ENCODE results near the gene REEP3.

Gene REEP3, protein sequence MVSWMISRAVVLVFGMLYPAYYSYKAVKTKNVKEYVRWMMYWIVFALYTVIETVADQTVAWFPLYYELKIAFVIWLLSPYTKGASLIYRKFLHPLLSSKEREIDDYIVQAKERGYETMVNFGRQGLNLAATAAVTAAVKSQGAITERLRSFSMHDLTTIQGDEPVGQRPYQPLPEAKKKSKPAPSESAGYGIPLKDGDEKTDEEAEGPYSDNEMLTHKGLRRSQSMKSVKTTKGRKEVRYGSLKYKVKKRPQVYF

DNA sequence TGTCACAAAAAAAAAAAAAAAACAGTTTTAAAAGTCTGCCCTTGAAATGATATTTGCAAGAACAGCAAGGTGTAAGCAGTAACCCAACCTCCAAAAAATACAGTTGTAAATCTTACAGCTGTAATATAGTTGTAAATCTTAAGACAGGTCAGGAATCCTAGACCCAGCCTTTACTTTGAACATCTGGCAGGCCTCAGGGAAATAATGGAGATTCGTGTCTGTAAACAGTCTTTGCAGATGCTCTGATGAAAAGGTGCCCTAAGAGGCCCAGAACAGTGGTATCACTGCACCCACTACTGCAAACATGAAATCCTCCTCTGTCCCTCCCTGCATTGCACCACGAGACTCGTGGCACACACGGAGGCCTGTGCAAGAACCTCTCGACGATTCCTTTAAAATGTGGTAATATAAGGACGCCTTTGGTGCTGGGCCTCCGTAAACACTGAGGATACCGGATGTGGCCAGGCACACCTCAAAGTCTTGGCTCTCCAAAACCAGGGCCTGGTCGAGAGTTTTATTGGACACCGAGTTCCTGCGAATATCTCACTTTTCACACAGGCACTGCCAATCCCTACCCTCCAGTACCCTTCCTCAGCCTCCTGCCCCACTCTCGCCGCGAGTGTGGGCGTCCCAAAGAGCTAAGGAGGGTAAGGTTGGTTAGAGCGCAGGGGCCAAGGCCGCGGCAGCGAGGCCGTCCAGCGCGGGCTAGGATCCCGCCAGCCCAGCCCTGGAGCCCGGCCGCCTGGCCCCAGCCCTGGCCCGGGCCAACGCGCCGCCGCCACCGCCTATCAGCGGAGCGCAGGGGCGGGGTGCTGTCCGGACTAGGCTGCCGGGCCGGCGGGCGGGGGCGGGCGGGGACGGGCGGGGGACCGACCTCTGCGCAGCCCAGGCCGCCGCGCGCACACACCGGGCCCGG, at the start of gene REEP3:
Gene REEP3, plus strand, starts transcription at position 902 of the 916 bp plus-strand sequence. CDS start 145 bp downstream, outside the sequence.
- Histone ChIP-seq H3K4me1 (peaks cover 66% of the 10 kb centered on the region), H4K20me1 (peaks cover 77% of the 10 kb centered on the region), H3K9ac (peak within 1 kb of the TSS; percentile 96), H3K4me3 (peak within 1 kb of the TSS; percentile 83), H3K27me3 (no peaks in the 10 kb centered on the region), H3K4me2 (peak within 1 kb of the TSS; percentile 88), H3K9me3 (no peaks in the 10 kb centered on the region), H3K36me3 (peaks cover 6% of the 10 kb centered on the region; the same call in 1 of the 2 replicates), H3K27ac (peak within 1 kb of the TSS; percentile 97)
- TF ChIP-seq Cebpa-rat (IDR thresholded peaks at IDR 0.05), result no peak

DNA sequence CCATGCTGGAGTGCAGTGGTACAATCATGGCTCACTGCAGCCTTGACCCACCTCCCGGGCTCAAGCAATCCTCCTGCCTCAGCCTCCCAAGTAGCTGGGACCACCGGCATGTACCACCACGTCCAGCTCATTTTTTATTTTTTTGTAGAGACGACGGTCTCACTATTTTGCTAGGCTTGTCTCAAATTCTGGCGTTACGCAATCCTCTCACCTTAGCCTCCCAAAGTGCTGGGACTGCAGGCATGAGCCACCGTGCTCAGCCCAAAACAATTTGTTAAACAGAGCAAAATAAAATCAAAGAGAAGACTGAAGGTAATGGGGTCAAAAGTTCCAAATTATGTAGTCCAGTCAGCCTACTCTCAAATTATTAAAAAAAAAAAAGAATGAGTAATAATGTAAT, 46.7 kb upstream of the REEP3 start:
- H3K4me3 ChIP-seq, result no peak overlapping the region
- no peaks in the 10 kb centered on the region; the same call in 1 of the 2 replicates for H3K27me3 ChIP-seq
- peaks cover 94% of the 10 kb centered on the region for H4K20me1 ChIP-seq
- H3K4me1 ChIP-seq, result no peaks in the 10 kb centered on the region
- TF ChIP-seq Cebpa-rat (IDR thresholded peaks at IDR 0.05), result peak; percentile 77
- H3K27ac ChIP-seq, result no peak overlapping the region
- no peak overlapping the region for H3K4me2 ChIP-seq
- H3K9ac ChIP-seq, result no peak overlapping the region
- peaks cover 6% of the 10 kb centered on the region for H3K9me3 ChIP-seq
- H3K36me3 ChIP-seq, result peaks cover 13% of the 10 kb centered on the region

DNA sequence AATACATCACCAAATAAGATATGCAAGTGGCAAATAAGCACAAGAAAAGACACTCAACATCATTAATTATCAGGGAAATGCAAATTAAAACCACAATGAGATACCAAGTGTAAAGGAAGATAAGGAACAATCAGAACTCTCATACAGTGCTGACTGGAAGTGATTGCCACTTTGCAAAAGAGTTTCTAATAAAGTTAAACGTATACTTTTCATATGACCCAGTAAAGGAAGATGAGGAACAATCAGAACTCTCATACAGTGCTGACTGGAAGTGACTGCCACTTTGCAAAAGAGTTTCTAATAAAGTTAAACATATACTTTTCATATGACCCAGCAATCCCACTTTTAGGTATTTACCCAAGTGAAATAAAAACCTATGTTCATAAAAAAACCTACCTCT, 43.3 kb upstream of the REEP3 start:
- H3K9ac ChIP-seq, result no peak overlapping the region
- no peaks in the 10 kb centered on the region for H3K27me3 ChIP-seq
- H3K36me3 ChIP-seq, result peaks cover 17% of the 10 kb centered on the region
- no peaks in the 10 kb centered on the region for H3K4me1 ChIP-seq
- H3K9me3 ChIP-seq, result peaks cover 6% of the 10 kb centered on the region
- H4K20me1 ChIP-seq, result peaks cover 90% of the 10 kb centered on the region
- H3K4me2 ChIP-seq, result no peak overlapping the region
- no peak overlapping the region for H3K27ac ChIP-seq
- TF ChIP-seq Cebpa-rat (IDR thresholded peaks at IDR 0.05), result no peak
- no peak overlapping the region for H3K4me3 ChIP-seq

DNA sequence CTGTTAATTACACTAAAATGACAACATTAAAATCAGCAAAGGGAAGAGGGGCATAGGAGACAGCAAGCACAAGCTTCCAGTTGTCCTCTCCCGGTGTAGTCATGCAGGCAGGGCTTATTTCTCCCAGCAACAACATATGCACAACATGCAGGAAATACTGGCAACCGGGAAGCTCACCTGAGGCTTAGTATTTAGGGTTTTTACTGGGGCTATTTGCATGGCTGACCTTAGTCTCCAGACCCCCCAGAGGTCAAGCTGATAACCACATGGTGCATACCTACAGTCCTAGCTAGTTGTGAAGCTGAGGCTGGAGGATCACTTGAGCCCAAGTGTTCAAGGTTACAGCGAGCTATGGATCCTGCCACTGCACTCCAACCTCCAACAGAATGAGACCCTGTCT, 42.6 kb upstream of the REEP3 start:
- H3K4me1 ChIP-seq, result no peaks in the 10 kb centered on the region
- TF ChIP-seq Cebpa-rat (IDR thresholded peaks at IDR 0.05), result no peak
- H3K27ac ChIP-seq, result no peak overlapping the region
- peaks cover 6% of the 10 kb centered on the region for H3K9me3 ChIP-seq
- H3K27me3 ChIP-seq, result no peaks in the 10 kb centered on the region
- no peak overlapping the region for H3K4me2 ChIP-seq
- H3K36me3 ChIP-seq, result peaks cover 17% of the 10 kb centered on the region
- H4K20me1 ChIP-seq, result peaks cover 90% of the 10 kb centered on the region
- H3K4me3 ChIP-seq, result no peak overlapping the region
- no peak overlapping the region for H3K9ac ChIP-seq

DNA sequence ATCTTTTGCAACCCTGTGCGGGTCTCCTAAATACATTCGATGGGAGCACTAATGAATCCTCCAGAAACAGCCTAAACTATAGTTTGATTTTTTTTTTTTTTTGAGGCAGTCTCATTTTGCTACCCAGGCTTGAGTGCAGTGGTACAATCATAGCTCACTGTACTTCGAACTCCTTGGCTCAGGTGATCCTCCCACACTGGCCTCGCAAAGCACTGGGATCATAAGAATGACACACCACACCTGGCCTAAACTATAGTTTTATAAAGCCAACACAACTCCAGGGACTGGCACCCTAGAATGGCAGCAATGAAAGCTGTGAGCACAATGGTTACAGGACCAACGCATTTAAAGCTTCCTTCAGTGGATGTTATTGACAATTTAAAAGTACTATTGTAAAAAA, 41.0 kb upstream of the REEP3 start:
- no peaks in the 10 kb centered on the region for H3K27me3 ChIP-seq
- peaks cover 6% of the 10 kb centered on the region for H3K9me3 ChIP-seq
- H3K36me3 ChIP-seq, result peaks cover 12% of the 10 kb centered on the region
- H3K4me1 ChIP-seq, result no peaks in the 10 kb centered on the region
- H3K9ac ChIP-seq, result no peak overlapping the region
- TF ChIP-seq Cebpa-rat (IDR thresholded peaks at IDR 0.05), result no peak
- H3K27ac ChIP-seq, result no peak overlapping the region
- H3K4me3 ChIP-seq, result no peak overlapping the region
- H4K20me1 ChIP-seq, result peaks cover 90% of the 10 kb centered on the region
- H3K4me2 ChIP-seq, result no peak overlapping the region

DNA sequence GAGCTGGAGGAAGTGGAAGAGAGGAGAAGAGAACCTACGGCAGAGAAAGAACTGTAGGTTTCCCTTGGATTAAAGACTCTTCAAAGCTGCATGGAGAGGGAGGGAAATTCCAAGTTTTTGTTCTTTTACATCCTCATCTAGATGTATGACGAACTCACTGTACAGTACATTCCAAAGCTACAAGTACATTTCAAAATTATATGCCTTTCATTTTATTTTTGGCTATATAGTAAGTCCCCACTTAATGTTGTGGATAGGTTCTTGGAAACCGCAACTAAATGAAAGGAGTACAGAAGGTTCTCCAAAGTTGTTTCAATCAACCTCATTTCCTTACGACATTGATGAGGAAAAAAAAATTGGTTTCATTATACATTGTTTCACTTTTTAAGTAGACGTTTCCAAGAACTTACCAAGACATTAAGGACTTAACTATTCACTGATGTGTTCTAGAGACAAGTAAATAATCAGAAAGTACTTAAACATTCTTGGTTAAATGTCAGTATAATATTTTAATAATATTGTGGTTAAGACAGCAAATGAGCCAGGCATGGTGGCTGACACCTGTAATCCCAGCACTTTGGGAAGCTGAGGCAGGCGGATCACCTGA, 39.3 kb upstream of the REEP3 start:
- no peak overlapping the region for H3K4me3 ChIP-seq
- TF ChIP-seq Cebpa-rat (IDR thresholded peaks at IDR 0.05), result no peak
- H4K20me1 ChIP-seq, result peaks cover 90% of the 10 kb centered on the region
- no peak overlapping the region for H3K27ac ChIP-seq
- H3K27me3 ChIP-seq, result no peaks in the 10 kb centered on the region
- H3K36me3 ChIP-seq, result peaks cover 7% of the 10 kb centered on the region; the same call in 1 of the 2 replicates
- H3K9ac ChIP-seq, result no peak overlapping the region
- no peak overlapping the region for H3K4me2 ChIP-seq
- no peaks in the 10 kb centered on the region; the same call in 1 of the 2 replicates for H3K9me3 ChIP-seq
- no peaks in the 10 kb centered on the region for H3K4me1 ChIP-seq

DNA sequence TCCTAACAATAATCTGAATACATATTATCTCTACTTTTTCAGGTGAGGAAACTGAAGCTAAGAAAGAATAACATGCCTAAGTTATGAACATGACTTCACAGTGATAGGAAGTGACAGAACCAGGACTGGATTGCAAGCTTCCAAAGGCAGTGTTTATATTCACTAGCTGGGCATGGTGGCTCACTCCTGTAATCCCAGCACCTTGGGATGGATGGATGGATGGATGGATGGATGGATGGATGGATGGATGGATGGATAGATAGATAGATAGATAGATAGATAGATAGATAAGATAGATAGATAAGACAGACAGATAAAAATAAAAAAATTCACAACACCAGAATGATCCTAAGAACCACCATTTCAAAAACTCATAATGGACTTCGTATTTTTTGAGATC, 37.2 kb upstream of the REEP3 start:
- Histone ChIP-seq H3K27ac (no peak overlapping the region), H3K4me1 (no peaks in the 10 kb centered on the region), H4K20me1 (peaks cover 95% of the 10 kb centered on the region), H3K9me3 (no peaks in the 10 kb centered on the region), H3K9ac (no peak overlapping the region), H3K4me2 (no peak overlapping the region), H3K27me3 (no peaks in the 10 kb centered on the region), H3K36me3 (peaks cover 4% of the 10 kb centered on the region; the same call in 1 of the 2 replicates), H3K4me3 (no peak overlapping the region)
- TF ChIP-seq Cebpa-rat (IDR thresholded peaks at IDR 0.05), result no peak

DNA sequence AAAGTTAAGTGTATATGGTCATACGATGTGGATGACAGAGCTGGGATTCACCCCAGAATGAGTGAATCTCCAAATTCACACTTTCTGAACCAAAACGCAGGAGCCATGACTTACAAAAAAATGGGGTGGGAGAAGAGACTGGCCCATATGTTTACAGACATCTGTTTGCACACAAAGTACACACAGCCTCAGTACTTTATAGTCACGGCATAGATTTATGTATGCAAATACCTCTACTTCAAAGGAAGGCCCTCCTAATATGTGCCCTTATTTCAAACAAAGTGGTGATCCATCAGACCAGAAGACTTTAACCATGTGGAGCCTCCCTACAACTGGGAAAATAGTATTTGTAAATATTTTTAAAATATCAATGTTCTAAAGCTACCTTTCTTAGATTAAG, 33.2 kb upstream of the REEP3 start:
- H3K9me3 ChIP-seq, result peaks cover 16% of the 10 kb centered on the region
- H3K27me3 ChIP-seq, result no peaks in the 10 kb centered on the region
- H3K4me3 ChIP-seq, result no peak overlapping the region
- TF ChIP-seq Cebpa-rat (IDR thresholded peaks at IDR 0.05), result no peak
- peaks cover 16% of the 10 kb centered on the region for H3K36me3 ChIP-seq
- peaks cover 89% of the 10 kb centered on the region for H4K20me1 ChIP-seq
- no peak overlapping the region for H3K27ac ChIP-seq
- H3K4me1 ChIP-seq, result peaks cover 15% of the 10 kb centered on the region
- H3K4me2 ChIP-seq, result no peak overlapping the region
- no peak overlapping the region for H3K9ac ChIP-seq

DNA sequence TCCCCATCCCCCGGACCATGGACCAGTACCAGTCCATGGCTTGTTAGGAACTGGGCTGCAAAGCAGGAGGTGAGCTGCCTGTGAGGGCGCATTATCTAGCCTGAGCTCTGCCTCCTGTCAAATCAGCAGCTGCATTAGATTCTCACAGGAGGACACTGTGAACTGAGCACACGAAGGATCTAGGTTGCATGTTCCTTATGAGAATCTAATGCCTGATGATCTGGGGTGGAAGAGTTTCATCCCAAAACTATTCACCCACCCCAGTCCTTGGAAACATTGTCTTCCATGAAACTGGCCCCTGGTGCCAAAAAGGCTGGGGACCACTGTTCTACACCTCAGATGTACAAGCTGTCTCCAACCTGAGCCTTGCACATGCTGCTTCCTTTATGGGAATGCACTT, 31.4 kb upstream of the REEP3 start:
- TF ChIP-seq Cebpa-rat (IDR thresholded peaks at IDR 0.05), result no peak
- no peaks in the 10 kb centered on the region for H3K27me3 ChIP-seq
- no peak overlapping the region for H3K4me2 ChIP-seq
- peaks cover 15% of the 10 kb centered on the region for H3K4me1 ChIP-seq
- peaks cover 16% of the 10 kb centered on the region for H3K36me3 ChIP-seq
- no peak overlapping the region for H3K9ac ChIP-seq
- H4K20me1 ChIP-seq, result peaks cover 71% of the 10 kb centered on the region
- no peak overlapping the region for H3K4me3 ChIP-seq
- no peak overlapping the region for H3K27ac ChIP-seq
- peaks cover 16% of the 10 kb centered on the region for H3K9me3 ChIP-seq

Measured in BLaER1 (cell line).